Nasal cavity respiratory epithelium epithelial cell of viscerocranial mucosa (primary cell): Measurements from ENCODE around the gene EIF5AL1. TPM values are rescaled to one million over a fixed set of nuclear protein-coding genes. Genes with fewer than 3 reads are reported as not detected.

ENCODE experiments used
- total RNA-seq: library from RNA; depleted of rRNA; stranded (reverse); fragments of >200 nt; gene quantifications from 2 replicates; pipeline ENCODE4 v1.2.3, GENCODE V29; 2014

Gene EIF5AL1
- 0.28 and 0.34 TPM in 2 replicates for total RNA-seq

GRCh38 chr10:79511891-79512583, at the start of gene EIF5AL1:
Gene EIF5AL1 (plus strand): TSS chr10:79512533. CDS start chr10:79512650, 117 bp downstream.

GRCh38 chr10:79560160-79560709, 47.9 kb downstream of the EIF5AL1 start, which contains the start of gene SFTPA2:
Gene SFTPA2 (minus strand): TSS chr10:79560407. CDS start chr10:79559483, 924 bp downstream.

Other genes starting within 250 kb of the EIF5AL1 start
- gene PPIF, start 165.1 kb upstream of the EIF5AL1 start, total RNA-seq = 44.8 and 91.1 TPM in 2 replicates
- gene ZCCHC24, start 66.9 kb upstream of the EIF5AL1 start, total RNA-seq = 0.34 and 2.0 TPM in 2 replicates
- not detected in 2 replicates for gene SFTPA2, start 47.9 kb downstream of the EIF5AL1 start, total RNA-seq
- not detected in 2 replicates for gene SFTPA1, start 98.4 kb downstream of the EIF5AL1 start, total RNA-seq
- 0.50 and 0.68 TPM in 2 replicates for gene NUTM2B, start 190.7 kb downstream of the EIF5AL1 start, total RNA-seq